ENCODE measurements around the gene ZNF284.

Gene ZNF284

DNA sequence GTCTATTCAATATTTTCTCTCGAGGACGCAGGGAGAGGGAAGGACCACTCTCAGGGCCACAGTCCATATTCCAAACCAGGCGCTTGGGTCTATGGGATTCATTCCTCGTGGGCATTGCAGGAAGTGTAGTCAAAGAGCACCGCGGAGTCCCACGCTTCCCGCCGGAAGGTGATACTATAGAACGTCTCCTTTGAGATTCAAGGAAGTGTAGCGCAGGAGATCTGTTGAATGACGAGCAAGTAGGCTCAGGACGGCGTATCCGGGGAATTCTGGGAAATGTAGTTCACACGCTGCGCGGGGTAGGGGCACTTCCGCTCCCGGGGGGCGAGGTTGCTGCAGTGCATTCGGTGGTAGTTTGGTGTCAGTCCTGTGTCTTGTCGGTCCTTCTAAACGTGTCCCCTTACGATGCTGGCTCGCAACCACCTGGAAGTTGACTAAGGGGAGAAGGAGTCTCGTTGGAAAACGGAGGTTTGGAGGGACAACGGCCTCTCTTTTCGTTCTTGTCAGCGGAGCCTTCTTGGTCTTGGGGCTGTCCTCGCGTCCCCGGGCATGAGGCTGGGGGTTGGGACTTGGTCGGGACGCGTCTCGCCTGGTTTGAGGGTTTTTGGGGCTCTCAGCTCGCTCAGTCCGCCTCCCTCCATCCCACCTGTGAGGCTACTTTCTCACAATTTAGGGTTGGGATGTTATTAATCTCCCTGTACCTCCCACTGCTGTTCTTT is at the start of gene ZNF284:
Gene ZNF284, plus strand, starts transcription at position 336 of the 719 bp plus-strand sequence. CDS start 4,231 bp downstream, outside the sequence.
- peak; percentile 61 to 66 for DNase-seq (ENCODE audit: low read depth in 1 of 2, low spot score in 1 of 2)

DNA sequence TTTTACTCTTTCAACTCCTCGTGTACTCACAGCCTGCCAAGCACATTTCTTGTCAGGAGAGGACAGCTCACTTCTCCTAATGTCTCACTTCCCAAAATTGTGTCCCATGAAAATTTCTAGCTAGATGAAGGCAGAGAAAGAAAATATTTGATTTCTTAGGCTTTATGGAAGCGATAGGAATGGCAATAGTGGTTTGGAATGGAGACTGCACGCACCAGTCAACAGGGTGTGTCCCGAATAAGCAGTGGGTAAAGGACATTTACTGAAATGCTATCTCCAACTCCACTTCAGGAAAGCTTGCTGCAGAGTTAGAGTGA is 47.1 kb upstream of the ZNF284 start:
- no peak for DNase-seq (ENCODE audit: low read depth in 1 of 2, low spot score in 1 of 2)

DNA sequence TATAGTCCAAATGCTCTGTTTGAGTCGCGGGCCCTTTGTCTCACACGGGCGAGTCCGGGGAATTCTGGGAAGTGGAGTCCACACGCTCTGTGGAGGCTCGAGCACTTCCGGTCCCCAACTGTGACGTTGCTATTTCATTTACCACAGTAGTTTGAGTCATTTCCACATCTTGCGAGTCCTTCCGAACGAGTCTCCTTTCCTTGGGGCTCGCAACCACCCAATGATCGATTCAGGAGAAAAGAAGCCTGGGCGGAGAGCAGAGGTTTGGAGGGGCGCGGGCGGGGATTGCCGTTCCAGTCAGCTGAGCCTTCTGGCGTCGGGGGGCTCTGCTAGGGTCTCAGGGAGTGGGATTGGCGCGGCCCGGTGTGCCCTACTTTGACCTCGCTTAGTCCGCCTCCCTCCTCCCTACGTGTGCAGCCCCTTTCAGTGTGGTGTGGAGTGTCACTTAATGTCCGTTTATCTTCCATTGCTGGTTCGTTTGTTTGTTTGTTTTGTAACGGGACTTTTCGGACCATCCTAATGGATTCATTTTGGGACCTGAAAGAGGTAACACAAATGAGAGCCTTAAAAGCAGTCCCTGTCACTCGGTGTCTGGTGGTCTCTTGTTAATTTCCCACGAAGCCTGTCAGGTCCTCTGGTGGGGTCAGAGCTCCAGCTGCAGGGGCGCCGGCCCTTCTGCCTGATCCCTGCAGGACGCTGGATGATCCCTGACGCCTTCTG is 46.6 kb upstream of the ZNF284 start, which contains the start of gene ZNF222:
Gene ZNF222, plus strand, starts transcription at position 163 of the 720 bp plus-strand sequence. Its CDS starts 58 bp downstream, at position 221.
- peak; percentile 50 to 51 for DNase-seq (ENCODE audit: low read depth in 1 of 2, low spot score in 1 of 2)

DNA sequence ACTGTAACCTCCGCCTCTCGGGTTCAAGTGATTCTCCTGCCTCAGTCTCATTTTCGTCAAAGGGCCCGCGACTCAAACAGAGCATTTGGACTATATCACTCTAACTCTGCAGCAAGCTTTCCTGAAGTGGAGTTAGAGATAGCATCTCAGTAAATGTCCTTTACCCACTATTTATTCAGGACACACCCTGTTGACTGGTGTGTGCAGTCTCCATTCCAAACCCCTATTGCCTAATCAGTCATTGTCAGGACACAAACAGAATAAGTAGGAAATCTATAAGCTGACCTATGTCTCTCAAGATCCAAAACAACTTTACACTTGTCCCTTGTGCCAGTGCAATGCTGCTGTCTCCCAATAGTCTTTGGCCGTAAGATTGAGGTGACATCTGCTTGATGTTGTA is 45.3 kb upstream of the ZNF284 start:
- DNase-seq (ENCODE audit: low read depth in 1 of 2, low spot score in 1 of 2): no peak

DNA sequence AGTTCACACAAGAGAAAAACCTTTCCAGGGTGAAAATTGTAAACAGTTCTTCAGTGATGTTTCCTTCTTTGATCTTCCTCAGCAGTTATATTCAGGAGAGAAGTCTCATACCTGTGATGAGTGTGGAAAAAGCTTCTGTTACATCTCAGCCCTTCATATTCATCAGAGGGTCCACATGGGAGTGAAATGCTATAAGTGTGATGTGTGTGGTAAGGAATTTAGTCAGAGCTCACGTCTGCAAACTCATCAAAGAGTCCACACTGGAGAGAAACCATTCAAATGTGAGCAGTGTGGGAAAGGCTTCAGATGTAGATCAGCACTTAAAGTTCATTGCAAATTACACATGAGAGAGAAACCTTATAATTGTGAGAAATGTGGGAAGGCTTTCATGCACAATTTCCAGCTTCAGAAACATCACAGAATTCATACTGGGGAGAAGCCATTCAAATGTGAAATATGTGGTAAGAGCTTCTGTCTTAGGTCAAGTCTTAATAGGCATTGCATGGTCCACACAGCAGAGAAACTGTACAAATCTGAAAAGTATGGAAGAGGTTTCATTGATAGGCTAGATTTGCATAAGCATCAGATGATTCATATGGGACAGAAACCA is 39.9 kb upstream of the ZNF284 start:
- no peak for DNase-seq (ENCODE audit: low read depth in 1 of 2, low spot score in 1 of 2)

DNA sequence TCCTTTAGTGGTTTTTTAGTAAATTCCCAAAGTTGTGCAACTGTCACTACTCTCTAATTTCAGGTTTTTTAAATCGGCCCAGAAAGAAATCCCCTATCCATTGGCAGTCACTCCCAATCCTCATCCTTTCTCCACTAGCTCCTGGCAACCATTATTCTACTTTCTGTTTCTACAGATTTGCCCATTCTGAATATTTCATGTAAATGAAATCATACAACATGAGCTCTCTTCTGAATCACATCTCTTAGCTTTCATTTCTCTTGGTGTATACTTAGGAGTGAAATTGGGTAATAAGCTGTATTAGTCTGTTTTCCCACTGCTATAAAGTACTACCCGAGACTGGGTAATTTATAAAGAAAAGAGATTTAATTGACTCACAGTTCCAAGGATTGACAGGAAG is 29.8 kb upstream of the ZNF284 start:
- no peak for DNase-seq (ENCODE audit: low read depth in 1 of 2, low spot score in 1 of 2)

DNA sequence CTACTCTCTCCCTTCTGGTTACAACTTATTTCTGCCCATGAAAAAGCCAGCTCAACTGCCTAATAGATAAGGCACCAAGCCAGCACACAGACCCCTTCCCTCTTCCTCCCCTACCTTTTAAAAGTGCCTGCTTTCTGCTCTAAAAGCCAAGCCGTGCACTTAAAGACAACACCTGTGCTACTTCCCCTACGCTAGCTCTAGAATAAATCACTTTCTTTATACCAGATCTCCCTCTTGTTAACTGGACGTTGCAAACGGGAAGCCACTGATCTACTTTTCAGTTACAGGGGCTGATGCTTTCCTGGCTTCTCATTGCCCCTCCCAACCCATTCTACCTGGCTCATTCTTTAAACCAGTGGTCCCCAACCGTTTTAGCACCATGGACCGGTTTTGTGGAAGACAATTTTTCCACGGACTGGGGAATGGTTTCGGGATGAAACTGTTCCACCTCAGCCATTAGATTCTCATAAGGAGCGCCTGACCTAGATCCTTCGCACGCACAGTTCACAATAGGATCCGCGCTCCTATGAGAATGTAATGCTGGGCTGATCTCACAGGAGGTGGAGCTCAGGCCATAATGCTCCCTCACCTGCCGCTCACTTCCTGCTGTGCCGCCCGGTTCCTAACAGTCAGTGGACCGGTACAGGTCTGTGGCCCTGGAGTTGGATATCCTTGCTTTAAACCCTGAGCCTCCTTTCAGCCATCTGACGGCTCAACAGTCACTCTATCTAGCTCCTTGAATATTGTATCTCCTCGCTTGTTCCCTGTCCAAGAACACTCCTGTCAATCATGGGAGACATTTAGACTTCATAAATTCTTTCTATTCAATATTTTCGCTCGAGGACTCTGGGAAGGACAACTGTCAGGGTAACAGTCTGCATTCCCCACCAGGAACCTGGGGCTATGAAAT is 21.0 kb upstream of the ZNF284 start:
- DNase-seq (ENCODE audit: low read depth in 1 of 2, low spot score in 1 of 2): peak in 1 of 2 donors; percentile 10

DNA sequence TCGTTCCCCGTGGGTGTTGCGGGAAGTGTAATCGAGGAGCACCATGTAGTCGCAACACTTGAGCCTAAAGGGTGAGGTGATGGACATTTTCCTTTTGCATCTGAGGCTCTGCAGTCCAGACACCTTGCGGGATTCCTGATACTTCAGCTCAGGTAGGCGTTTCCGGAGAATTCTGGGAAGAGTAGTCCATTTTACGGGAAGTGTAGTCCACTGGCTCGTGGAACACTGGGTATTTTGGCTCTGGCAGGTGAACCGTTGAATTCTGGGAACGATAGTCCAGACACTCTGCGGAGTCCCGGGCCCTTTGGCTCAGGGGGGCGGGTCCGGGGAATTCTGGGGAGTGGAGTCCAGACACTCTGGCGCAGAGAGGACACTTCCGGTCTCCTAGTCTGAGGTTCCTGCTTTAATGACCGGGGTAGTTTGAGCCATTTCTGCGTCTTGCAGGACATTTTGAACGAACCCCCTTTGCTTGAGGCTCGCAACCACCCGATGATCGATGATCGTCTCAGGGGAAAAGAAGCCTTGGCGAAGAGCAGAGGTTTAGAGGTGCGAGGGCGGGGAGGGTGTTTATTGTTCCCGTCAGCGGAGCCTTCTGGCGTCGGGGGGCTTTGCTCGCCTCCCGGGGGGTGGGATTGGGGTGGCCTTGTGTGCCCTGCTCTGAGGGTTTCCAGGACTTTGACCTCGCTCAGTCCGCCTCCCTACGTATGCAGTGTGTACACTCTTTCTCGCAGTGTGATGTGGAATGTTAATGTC is 20.1 kb upstream of the ZNF284 start, which contains the start of gene ZNF223:
Gene ZNF223, plus strand, starts transcription at position 387 of the 753 bp plus-strand sequence. CDS start 3,141 bp downstream, outside the sequence.
- peak; percentile 19 to 58 for DNase-seq (ENCODE audit: low read depth in 1 of 2, low spot score in 1 of 2)

DNA sequence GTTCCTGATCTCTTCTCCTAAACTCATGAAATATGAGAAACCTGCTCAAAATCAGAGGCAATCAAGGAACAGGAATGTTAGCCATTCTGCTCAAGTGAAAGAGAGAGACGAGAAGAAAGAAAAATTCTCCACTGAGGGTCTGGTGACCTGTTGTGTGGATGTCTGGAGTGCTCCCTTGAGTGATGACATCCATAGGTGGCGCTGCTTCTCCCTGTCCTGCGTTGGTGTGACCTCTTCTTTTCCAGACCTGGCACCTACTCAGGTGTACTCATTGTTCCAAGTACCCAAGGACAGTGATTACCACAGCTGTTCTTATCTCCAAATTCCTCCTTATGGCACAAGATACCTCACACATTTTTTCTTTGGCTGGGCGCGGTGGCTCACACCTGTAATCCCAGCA is 16.1 kb upstream of the ZNF284 start:
- DNase-seq (ENCODE audit: low read depth in 1 of 2, low spot score in 1 of 2): no peak

DNA sequence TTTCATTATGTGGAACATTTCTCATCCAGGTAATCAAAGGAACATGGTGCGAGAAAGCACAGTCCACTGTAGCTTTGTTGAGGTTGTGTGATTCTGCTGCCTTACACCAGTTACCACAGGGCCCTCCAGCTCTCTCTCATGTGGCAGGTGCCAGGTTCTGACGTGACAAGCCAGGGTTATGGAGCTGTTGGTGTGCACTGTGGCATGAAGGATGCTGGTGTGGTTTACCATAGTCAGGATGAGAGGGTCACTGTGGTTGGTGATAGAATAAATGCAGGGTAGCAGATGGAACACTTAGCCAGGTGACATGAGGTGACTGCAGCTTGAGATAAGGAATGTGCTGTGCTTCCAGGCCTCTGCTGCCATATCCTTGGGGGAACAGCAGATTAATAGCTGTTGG is 12.7 kb upstream of the ZNF284 start:
- no peak for DNase-seq (ENCODE audit: low read depth in 1 of 2, low spot score in 1 of 2)

DNA sequence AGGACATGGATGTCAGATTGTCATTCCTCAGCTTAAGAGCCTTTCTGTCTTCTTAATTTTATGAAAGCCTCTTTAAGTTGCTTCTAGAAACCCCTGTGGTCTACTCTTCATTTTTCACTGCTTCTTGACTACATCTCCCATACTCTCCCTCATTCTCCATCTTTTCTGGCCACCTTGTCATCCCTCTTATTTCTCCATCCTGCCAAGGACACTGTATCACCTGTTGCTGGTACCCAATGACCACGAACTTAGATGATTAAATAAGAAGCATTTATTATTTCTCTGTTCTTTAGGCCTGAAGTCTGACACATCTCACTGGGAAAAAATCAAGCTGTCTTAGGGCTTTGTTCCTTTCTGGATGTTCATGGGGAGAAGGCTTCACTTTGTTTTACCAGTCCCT is 10.9 kb upstream of the ZNF284 start:
- DNase-seq (ENCODE audit: low read depth in 1 of 2, low spot score in 1 of 2): no peak

DNA sequence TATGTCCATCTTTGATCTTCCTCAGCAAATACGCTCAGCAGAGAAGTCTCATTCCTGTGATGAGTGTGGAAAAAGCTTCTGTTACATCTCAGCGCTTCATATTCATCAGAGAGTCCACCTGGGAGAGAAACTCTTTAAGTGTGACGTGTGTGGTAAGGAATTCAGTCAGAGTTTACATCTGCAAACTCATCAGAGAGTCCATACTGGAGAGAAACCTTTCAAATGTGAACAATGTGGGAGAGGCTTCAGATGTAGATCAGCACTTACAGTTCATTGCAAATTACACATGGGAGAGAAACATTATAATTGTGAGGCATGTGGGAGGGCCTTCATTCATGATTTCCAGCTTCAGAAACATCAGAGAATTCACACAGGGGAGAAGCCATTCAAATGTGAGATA is 5.7 kb upstream of the ZNF284 start:
- no peak for DNase-seq (ENCODE audit: low read depth in 1 of 2, low spot score in 1 of 2)

DNA sequence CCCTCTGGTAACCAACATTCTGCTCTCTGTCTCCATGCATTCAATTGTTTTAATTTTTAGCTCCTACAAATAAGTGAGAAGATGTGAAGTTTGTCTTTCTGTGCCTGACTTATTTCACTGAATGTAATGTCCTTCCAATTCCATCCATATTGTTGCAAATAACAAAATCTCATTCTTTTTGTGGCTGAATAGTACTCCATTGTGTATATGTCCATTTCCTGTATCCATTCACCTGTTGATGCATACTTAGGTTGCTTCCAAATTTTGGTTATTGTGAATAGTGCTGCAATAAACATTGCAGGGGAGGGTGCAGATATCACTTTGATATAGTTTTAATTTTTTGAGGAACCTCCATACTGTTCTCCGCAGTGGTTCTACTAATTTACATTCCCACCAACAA is 2.5 kb upstream of the ZNF284 start:
- no peak for DNase-seq (ENCODE audit: low read depth in 1 of 2, low spot score in 1 of 2)

DNA sequence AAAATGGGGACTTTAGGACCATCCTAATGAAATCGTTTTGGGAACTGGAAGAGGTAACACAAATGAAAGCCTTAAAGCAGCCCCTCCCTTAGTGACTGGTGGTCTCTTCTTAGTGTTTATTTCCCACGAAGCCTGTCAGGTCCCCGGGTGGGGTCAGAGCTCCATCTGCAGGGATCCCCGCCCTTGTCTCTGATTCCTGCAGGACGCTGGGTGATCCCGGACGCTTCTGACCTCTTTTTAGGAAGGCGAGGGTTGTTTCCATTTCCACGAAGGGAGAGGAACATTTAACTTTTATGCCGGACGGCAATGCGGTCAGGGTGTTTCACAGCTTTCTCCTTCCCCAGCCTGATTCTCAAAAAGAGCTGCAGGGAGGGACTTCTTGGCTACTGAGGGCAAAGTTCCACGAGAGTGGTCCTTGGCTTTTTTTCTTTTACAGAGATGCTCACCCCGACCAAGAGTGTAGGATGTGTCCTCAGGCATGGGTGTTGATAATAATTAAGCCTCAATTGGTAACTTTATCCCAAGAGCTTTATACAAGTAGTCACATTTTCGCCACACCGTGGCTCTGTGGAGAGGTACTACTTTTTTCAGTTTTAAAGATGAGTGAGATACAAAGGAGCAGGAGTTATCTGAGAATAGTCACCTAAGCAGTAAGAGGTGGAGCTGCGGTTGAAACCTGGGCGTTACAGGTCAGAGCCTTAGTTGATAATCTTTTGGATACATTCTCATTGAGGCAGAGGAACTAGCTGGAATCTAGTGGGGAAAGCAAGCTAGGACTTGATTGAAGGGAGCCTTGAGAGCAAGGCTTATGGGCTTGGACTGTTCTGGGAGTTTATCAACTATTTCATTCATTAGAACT is 813 bp downstream of the ZNF284 start:
- no peak for DNase-seq (ENCODE audit: low read depth in 1 of 2, low spot score in 1 of 2)

DNA sequence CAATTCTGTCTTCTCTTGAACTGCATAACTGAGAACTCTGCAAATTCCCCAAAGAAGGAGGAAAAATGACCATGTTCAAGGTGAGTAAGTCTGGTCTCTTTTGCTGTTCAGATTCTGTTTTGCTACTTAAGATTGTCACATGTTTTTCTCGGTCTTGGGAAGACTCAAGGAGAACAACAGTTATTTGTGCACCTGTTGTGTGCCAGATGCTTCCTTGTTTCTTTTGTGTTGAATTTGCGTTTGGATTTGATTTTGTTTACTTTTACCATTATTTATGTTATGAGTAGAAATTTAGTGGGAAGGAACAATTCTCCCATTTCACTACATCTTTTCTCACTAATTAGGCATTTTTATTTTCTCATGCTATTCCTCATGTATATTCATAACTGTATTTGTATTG is 4.4 kb downstream of the ZNF284 start:
- no peak for DNase-seq (ENCODE audit: low read depth in 1 of 2, low spot score in 1 of 2)

DNA sequence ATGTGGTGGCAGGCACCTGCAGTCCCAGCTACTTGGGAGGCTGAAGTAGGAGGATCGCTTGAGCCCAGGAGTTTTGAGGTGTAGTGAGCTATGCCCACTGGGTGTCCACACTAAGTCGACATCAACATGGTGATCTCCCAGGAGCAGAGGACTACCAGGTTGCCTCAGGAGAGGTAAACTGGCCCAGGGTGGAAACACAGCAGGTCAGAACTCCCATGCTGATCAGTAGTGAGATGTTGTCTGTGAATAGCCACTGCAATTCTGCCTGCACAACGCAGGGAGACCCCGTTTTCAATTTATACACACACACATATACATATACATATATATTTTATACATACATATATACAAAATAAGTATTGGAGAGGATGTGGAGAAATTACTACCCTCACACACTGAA is 20.1 kb downstream of the ZNF284 start:
- DNase-seq (ENCODE audit: low read depth in 1 of 2, low spot score in 1 of 2): no peak

DNA sequence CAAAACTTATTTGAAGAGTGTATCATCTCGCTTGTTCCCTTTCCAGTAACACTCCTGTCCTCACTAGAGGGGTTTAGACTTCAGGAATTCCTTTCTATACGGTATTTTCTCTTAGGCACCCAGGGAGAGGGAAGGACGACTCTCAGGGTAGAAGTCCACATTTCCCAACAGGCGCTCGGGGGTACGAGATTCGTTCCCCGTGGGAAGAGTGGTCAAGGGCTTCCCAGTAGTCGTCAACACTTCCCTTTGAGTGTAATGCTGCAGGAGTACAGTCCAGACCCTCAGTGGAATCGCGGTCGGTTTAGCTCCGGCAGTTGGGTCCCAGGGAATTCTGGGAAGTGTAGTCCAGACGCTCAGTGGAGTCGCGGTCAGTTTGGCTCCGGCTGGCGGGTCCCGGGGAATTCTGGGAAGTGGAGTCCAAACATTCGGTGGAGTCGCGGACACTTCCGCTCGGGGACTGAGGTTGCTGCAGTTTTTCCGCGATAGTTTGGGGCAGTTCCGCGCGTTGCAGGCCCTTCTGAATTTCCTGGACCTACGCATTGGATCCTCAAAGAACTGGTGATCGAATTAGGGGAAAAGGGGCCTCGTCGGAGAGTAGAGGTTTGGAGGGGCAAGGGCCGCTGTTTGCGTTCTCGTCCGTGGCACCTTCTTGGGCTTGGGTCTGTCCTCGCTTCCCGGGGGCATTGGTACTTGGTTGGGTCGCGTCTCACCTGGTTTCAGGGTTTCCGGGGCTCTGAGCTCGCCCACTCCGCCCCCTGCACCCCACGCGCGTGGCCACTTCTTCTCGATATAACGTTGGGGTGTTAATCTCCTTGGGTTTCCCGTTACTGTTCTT is 22.2 kb downstream of the ZNF284 start, which contains the start of gene ZNF224:
Gene ZNF224, plus strand, starts transcription at position 431 of the 835 bp plus-strand sequence. CDS start 3,513 bp downstream, outside the sequence.
- DNase-seq (ENCODE audit: low read depth in 1 of 2, low spot score in 1 of 2): peak; percentile 55 to 58

DNA sequence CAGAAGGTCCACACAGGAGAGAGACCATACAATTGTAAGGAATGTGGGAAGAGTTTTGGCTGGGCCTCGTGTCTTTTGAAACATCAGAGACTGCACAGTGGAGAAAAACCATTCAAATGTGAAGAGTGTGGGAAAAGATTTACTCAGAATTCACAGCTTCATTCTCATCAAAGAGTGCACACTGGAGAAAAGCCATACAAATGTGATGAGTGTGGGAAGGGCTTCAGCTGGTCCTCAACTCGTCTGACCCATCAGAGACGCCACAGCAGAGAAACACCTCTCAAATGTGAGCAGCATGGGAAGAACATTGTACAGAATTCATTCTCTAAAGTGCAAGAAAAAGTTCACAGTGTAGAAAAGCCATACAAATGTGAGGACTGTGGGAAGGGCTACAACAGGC is 35.8 kb downstream of the ZNF284 start:
- DNase-seq (ENCODE audit: low read depth in 1 of 2, low spot score in 1 of 2): no peak
